Left renal cortex interstitium (tissue), 4 donors: ENCODE results near the gene FAM234A. TPM values are rescaled to one million over a fixed set of nuclear protein-coding genes. Genes with fewer than 3 reads are reported as not detected.

Source experiments
- DNase-seq, 4 donors: peaks; one replicate each; pipeline ENCODE4 v3.0.0-alpha.2; 2013; ENCODE audit warnings: low read depth in 4 of 4, low spot score in 2 of 4, missing footprints in 1 of 4
- polyA plus RNA-seq, 4 donors: library from polyadenylated mRNA; unstranded; fragments of 120-200 nt; gene quantifications; one replicate each; pipeline ENCODE4 v1.2.1, GENCODE V29; 2013; ENCODE audit not compliant: insufficient read length in 4 of 4

The FAM234A gene
- polyA plus RNA-seq, 4 donors: 63.7 to 91.2 (median 82.5) TPM

GRCh38 chr16:280005-280460 is 45.4 kb downstream of the FAM234A start:
- no peak for DNase-seq

- no peak for DNase-seq
These were observed 45.9 kb downstream of the FAM234A start, which contains the start of gene ARHGDIG for GRCh38 chr16:280552-280951. Gene ARHGDIG, plus strand, starts transcription at chr16:280591. Its CDS starts 90 bp downstream, at chr16:280681.

GRCh38 chr16:280991-281659 is 46.5 kb downstream of the FAM234A start:
- DNase-seq: no peak

GRCh38 chr16:281660-282255 is 47.1 kb downstream of the FAM234A start:
- DNase-seq: no peak

- no peak for DNase-seq
These were observed 47.9 kb downstream of the FAM234A start for GRCh38 chr16:282491-282890.

- no peak for DNase-seq
These were observed 48.6 kb downstream of the FAM234A start, which contains the start of gene PDIA2 for GRCh38 chr16:283033-283805. Gene PDIA2, plus strand, starts transcription at chr16:283164. Its CDS starts 6 bp downstream, at chr16:283170.

GRCh38 chr16:284204-285120 is 49.8 kb downstream of the FAM234A start:
- DNase-seq: no peak

- DNase-seq: no peak
These were observed 50.8 kb downstream of the FAM234A start for GRCh38 chr16:285146-286055.

- DNase-seq: no peak
These were observed 52.1 kb downstream of the FAM234A start for GRCh38 chr16:286491-287297.

GRCh38 chr16:287298-287811 is 52.7 kb downstream of the FAM234A start:
- DNase-seq: no peak

GRCh38 chr16:287981-288920 is 53.6 kb downstream of the FAM234A start:
- no peak for DNase-seq

- no peak for DNase-seq
These were observed 54.9 kb downstream of the FAM234A start for GRCh38 chr16:289395-289997.

- no peak for DNase-seq
These were observed 55.5 kb downstream of the FAM234A start for GRCh38 chr16:290015-290680.

GRCh38 chr16:290681-291405 is 56.2 kb downstream of the FAM234A start:
- DNase-seq: no peak

GRCh38 chr16:291539-291938 is 56.9 kb downstream of the FAM234A start:
- no peak for DNase-seq
